ENCODE measurements around the gene PPP6R3. TPM values are rescaled to one million over a fixed set of nuclear protein-coding genes. Genes with fewer than 3 reads are reported as not detected.
"Not testable (repeated sequence)": the region's sequence is repeated elsewhere in the genome, so short reads cannot be mapped to it uniquely, and the experiment has no call there.

The PPP6R3 gene
- total RNA-seq, 5 donors from 2014 or later (not counting 1 experiment from before 2014, with no cell fraction given) = 106 to 147 (median 118) TPM

DNA sequence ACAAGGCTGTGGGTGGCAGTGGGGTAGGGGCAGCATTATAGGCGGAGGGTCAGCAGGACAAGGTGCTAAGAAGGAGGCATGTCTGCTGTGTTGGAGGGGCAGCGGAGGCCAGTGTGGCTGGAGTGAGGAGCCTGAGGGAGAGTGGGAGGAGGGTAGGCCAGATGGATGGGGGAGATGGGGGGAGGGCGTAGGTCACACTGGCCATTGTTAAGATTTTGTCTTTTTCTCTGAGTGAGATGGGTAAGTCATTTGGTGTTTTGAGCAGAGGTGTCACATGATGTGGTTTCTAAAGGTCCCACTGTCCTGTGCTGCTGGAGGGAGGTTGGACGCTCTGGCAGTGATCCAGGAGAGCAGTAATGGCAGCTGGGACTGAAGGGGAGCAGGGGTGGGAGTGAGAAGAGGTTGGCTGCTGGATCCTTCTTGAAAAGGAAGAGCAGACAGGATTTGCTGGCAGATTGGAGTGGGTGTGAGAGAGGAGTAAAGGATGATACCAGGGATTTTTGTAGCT lies 9.8 kb downstream of the PPP6R3 start:
- H3K36me3 Mint-ChIP-seq = peaks cover 26% of the 10 kb centered on the region
- no peaks in the 10 kb centered on the region for H3K9me3 Mint-ChIP-seq
- H3K4me3 Mint-ChIP-seq = peak overlapping the region; percentile 50 to 78 (median 61)
- ATAC-seq (replicated peaks in 1 of 4) = no peak
- ChIA-PET POLR2A (interaction anchor here (0.6 to 0.9 kb wide), 4 partner anchors 8 to 23 kb away, joined by 3 to 7 read pairs (median 4); partner anchors contain the start of gene PPP6R3 (in 1 of the 2)), CTCF (interaction anchor here in 1 of 2 donors (0.6 kb wide), 1 partner anchor 36 kb away, joined by 5 read pairs; no protein-coding TSS in a partner anchor)
- peaks cover 0 to 6% of the 10 kb centered on the region in 2 donors for H3K36me3 ChIP-seq (ENCODE audit: control insufficient read depth in 2 of 2, extremely low read depth in 1 of 2, insufficient read depth in 1 of 2, low read length in 1 of 2)
- no peaks in the 10 kb centered on the region for H3K9me3 ChIP-seq
- H3K4me1 ChIP-seq (ENCODE audit: control insufficient read depth in 1 of 2, extremely low read depth in 1 of 2, insufficient read depth in 2 of 2, low read length in 2 of 2) = peaks cover 48 to 61% of the 10 kb centered on the region in 2 experiments
- no peak for DNase-seq
- H3K27me3 ChIP-seq (replicated peaks in 1 of 2; ENCODE audit: control insufficient read depth in 2 of 2, extremely low read depth in 1 of 2, insufficient read depth in 2 of 2, low read length in 1 of 2) = no peaks in the 10 kb centered on the region
- H3K27me3 Mint-ChIP-seq = no peaks in the 10 kb centered on the region
- peak overlapping the region; percentile 68 to 74 for H3K27ac Mint-ChIP-seq
- H3K4me1 Mint-ChIP-seq = peaks cover 87 to 90% (median 89%) of the 10 kb centered on the region in 3 donors
- 98% methylated on average over 4 of the region's 4 CpGs for WGBS (ENCODE audit: insufficient coverage)
- no peak overlapping the region for H3K4me3 ChIP-seq (ENCODE audit: control insufficient read depth in 1 of 2, extremely low read depth in 1 of 2, low read length in 1 of 2)
- H3K27ac ChIP-seq (ENCODE audit: low read length) = no peak overlapping the region

DNA sequence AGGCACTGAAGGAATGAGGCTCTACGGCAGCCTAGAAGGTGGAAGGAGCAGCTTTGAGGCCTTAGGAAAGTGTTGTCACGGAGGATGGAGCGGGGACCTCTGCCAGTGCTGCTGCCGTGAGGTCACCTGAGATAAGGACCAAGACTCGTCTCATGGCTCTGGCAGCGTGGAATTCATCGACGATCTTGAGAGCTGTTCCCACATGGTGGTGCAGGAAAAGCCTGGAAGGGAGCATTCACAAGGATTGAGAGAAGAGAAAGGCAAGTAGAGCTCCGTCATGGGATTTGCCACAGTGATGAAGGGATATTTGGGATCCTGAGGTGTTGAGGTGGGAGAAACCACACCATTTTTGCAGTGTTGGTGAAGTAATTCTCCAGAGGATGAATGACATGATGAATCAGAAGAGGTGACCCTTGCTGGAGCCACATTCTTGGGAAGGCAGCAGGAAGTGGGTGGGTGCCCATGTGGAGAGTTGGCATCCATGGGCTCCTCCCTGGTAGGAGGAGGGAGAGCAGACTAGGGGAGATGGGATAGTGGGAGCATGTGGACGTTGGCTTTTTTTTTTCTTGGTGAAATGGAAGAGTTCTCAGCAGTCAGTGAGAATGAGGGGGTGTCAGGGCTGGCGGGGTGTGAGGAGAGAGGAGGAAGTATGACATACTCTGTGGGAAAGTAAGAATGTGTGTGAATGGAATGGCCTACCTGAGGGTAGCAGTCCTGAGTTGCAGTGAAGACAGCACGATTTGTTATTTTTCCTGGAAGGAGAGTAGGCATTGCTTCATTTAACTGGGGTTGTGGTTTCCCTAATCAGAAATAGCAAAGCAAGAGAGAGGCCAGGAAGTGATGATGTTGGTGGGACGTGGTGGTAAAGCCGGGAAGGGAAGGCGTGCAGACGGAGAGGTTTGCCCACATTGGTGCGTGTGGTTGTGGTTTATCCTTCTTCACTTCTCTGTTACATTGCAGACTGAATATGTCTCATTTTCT lies 11.1 kb downstream of the PPP6R3 start:
- ATAC-seq (replicated peaks in 1 of 4) = peak; percentile 63 to 85 (median 69)
- no peaks in the 10 kb centered on the region for H3K27me3 ChIP-seq (replicated peaks in 1 of 2; ENCODE audit: control insufficient read depth in 2 of 2, extremely low read depth in 1 of 2, insufficient read depth in 2 of 2, low read length in 1 of 2)
- peaks cover 0 to 6% of the 10 kb centered on the region in 2 donors for H3K36me3 ChIP-seq (ENCODE audit: control insufficient read depth in 2 of 2, extremely low read depth in 1 of 2, insufficient read depth in 1 of 2, low read length in 1 of 2)
- H3K4me1 Mint-ChIP-seq = peaks cover 77 to 82% (median 79%) of the 10 kb centered on the region in 3 donors
- DNase-seq = peak in 31 of 35 experiments; percentile 19 to 67 (median 45)
- peak overlapping the region; percentile 41 for H3K27ac ChIP-seq (ENCODE audit: low read length)
- CTCF ChIA-PET = no interaction called here
- peak overlapping the region; percentile 60 to 78 (median 61) for H3K4me3 Mint-ChIP-seq
- peak overlapping the region; percentile 65 to 74 for H3K27ac Mint-ChIP-seq
- H3K9me3 ChIP-seq = no peaks in the 10 kb centered on the region
- peaks cover 26% of the 10 kb centered on the region for H3K36me3 Mint-ChIP-seq
- H3K9me3 Mint-ChIP-seq = no peaks in the 10 kb centered on the region
- peak overlapping the region; percentile 8 to 39 for H3K4me3 ChIP-seq (ENCODE audit: control insufficient read depth in 1 of 2, extremely low read depth in 1 of 2, low read length in 1 of 2)
- peaks cover 47 to 61% of the 10 kb centered on the region in 2 experiments for H3K4me1 ChIP-seq (ENCODE audit: control insufficient read depth in 1 of 2, extremely low read depth in 1 of 2, insufficient read depth in 2 of 2, low read length in 2 of 2)
- POLR2A ChIA-PET = interaction anchor here in 1 of 2 donors (0.7 kb wide), 1 partner anchor 12 kb away, joined by 3 read pairs; no protein-coding TSS in a partner anchor
- H3K27me3 Mint-ChIP-seq = no peaks in the 10 kb centered on the region
- WGBS (ENCODE audit: insufficient coverage) = 64% methylated on average over 11 of the region's 17 CpGs

DNA sequence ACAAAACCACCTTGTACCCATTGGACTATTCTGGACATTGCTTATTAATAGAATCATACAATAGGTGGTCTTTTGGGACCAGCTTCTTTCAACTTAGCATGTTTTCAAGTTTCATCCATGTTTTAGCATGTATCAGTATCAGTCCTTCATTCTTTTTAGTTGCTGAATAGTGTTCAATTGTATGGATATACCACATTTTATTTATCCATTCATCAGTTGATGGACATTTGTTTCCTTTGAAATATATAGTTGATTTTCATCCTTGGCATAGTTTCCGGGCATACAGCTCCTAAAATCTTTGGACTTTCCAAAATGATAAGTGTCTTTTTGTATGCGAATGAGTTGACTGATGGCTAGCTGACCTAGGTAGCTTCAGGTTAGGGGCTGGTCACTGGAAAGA lies 12.2 kb downstream of the PPP6R3 start:
- CTCF ChIA-PET = interaction anchor here in 1 of 2 donors (0.5 kb wide), 1 partner anchor 267 kb away, joined by 5 read pairs; no protein-coding TSS in a partner anchor
- Mint-ChIP-seq H3K9me3 (no peaks in the 10 kb centered on the region), H3K36me3 (peaks cover 26% of the 10 kb centered on the region), H3K27me3 (no peaks in the 10 kb centered on the region), H3K4me3 (peak overlapping the region in 2 of 3 donors; percentile 61 to 78), H3K27ac (peak overlapping the region in 1 of 2 donors; percentile 50), H3K4me1 (peaks cover 76 to 81% (median 79%) of the 10 kb centered on the region in 3 donors)
- no peaks in the 10 kb centered on the region for H3K9me3 ChIP-seq
- 100% methylated on average over 2 of the region's 2 CpGs for WGBS (ENCODE audit: insufficient coverage)
- peaks cover 42 to 54% of the 10 kb centered on the region in 2 experiments for H3K4me1 ChIP-seq (ENCODE audit: control insufficient read depth in 1 of 2, extremely low read depth in 1 of 2, insufficient read depth in 2 of 2, low read length in 2 of 2)
- DNase-seq (no peak), ATAC-seq (replicated peaks in 1 of 4) (no peak)
- H3K27me3 ChIP-seq (replicated peaks in 1 of 2; ENCODE audit: control insufficient read depth in 2 of 2, extremely low read depth in 1 of 2, insufficient read depth in 2 of 2, low read length in 1 of 2) = no peaks in the 10 kb centered on the region
- peaks cover 0 to 6% of the 10 kb centered on the region in 2 donors for H3K36me3 ChIP-seq (ENCODE audit: control insufficient read depth in 2 of 2, extremely low read depth in 1 of 2, insufficient read depth in 1 of 2, low read length in 1 of 2)
- H3K4me3 ChIP-seq (ENCODE audit: control insufficient read depth in 1 of 2, extremely low read depth in 1 of 2, low read length in 1 of 2) = no peak overlapping the region
- POLR2A ChIA-PET = no interaction called here
- no peak overlapping the region for H3K27ac ChIP-seq (ENCODE audit: low read length)

DNA sequence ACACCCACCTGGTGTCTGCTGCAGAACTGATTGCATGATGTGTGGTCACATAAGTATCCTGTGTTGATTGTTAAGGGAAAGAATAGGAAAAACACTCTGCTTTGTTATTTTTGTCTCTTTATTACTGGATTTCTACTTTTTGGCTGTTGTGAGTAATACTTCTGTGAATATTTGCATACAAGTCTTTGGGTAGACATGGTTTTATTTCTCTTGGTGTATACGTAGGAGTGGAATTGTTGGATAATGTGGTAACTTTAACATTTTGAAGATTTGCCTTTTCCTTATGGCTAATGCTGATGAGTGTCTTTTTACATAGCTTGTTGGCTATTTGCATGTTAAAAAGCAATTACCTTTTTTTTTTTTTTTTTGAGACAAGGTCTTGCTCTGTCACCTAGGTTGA lies 13.1 kb downstream of the PPP6R3 start:
- POLR2A ChIA-PET = interaction anchor here (0.6 to 1.4 kb wide), 3 partner anchors 13 to 429 kb away, joined by 3 to 7 read pairs (median 5); partner anchors contain the start of gene PPP6R3 (in 1 of the 2)
- Histone ChIP-seq H3K27ac (ENCODE audit: low read length) (no peak overlapping the region), H3K4me3 (ENCODE audit: control insufficient read depth in 1 of 2, extremely low read depth in 1 of 2, low read length in 1 of 2) (no peak overlapping the region), H3K36me3 (ENCODE audit: control insufficient read depth in 2 of 2, extremely low read depth in 1 of 2, insufficient read depth in 1 of 2, low read length in 1 of 2) (peaks cover 0 to 6% of the 10 kb centered on the region in 2 donors), H3K4me1 (ENCODE audit: control insufficient read depth in 1 of 2, extremely low read depth in 1 of 2, insufficient read depth in 2 of 2, low read length in 2 of 2) (peaks cover 34 to 52% of the 10 kb centered on the region in 2 experiments), H3K27me3 (replicated peaks in 1 of 2; ENCODE audit: control insufficient read depth in 2 of 2, extremely low read depth in 1 of 2, insufficient read depth in 2 of 2, low read length in 1 of 2) (no peaks in the 10 kb centered on the region), H3K9me3 (no peaks in the 10 kb centered on the region)
- no CpG with 5 or more reads among the region's 1 CpG for WGBS (ENCODE audit: insufficient coverage)
- Mint-ChIP-seq H3K9me3 (no peaks in the 10 kb centered on the region), H3K4me1 (peaks cover 72 to 78% (median 73%) of the 10 kb centered on the region in 3 donors), H3K36me3 (peaks cover 26% of the 10 kb centered on the region), H3K4me3 (peak overlapping the region in 1 of 3 donors; percentile 78), H3K27me3 (no peaks in the 10 kb centered on the region), H3K27ac (no peak overlapping the region)
- no peak for ATAC-seq (replicated peaks in 1 of 4)
- CTCF ChIA-PET = interaction anchor here in 1 of 2 donors (1.3 kb wide), 1 partner anchor 10 kb away, joined by 3 read pairs; no protein-coding TSS in a partner anchor
- DNase-seq = no peak

DNA sequence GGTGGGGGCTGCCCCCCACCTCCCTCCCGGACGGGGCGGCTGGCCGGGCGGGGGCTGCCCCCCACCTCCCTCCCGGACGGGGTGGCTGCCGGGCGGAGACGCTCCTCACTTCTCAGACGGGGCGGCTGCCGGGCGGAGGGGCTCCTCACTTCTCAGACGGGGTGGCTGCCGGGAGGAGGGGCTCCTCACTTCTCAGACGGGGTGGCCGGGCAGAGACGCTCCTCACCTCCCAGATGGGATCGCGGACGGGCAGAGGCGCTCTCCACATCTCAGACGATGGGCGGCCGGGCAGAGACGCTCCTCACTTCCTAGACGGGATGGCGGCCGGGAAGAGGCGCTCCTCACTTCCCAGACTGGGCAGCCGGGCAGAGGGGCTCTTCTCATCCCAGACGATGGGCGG lies 15.1 kb downstream of the PPP6R3 start:
- H3K4me1 ChIP-seq (ENCODE audit: control insufficient read depth in 1 of 2, extremely low read depth in 1 of 2, insufficient read depth in 2 of 2, low read length in 2 of 2) = peaks cover 24 to 42% of the 10 kb centered on the region in 2 experiments
- POLR2A ChIA-PET; H3K4me3 ChIP-seq (ENCODE audit: control insufficient read depth in 1 of 2, extremely low read depth in 1 of 2, low read length in 1 of 2); CTCF ChIA-PET; H3K9me3 Mint-ChIP-seq; H3K27ac Mint-ChIP-seq; H3K9me3 ChIP-seq; H3K4me3 Mint-ChIP-seq; DNase-seq; H3K27ac ChIP-seq (ENCODE audit: low read length); H3K27me3 Mint-ChIP-seq; H3K27me3 ChIP-seq (replicated peaks in 1 of 2; ENCODE audit: control insufficient read depth in 2 of 2, extremely low read depth in 1 of 2, insufficient read depth in 2 of 2, low read length in 1 of 2); ATAC-seq (replicated peaks in 1 of 4): not testable (repeated sequence)
- H3K36me3 ChIP-seq (ENCODE audit: control insufficient read depth in 2 of 2, extremely low read depth in 1 of 2, insufficient read depth in 1 of 2, low read length in 1 of 2) = peaks cover 0 to 11% of the 10 kb centered on the region in 2 donors
- Mint-ChIP-seq H3K4me1 (peaks cover 72 to 78% (median 73%) of the 10 kb centered on the region in 3 donors), H3K36me3 (peaks cover 29% of the 10 kb centered on the region)
- 96% methylated on average over 11 of the region's 34 CpGs for WGBS (ENCODE audit: insufficient coverage)

DNA sequence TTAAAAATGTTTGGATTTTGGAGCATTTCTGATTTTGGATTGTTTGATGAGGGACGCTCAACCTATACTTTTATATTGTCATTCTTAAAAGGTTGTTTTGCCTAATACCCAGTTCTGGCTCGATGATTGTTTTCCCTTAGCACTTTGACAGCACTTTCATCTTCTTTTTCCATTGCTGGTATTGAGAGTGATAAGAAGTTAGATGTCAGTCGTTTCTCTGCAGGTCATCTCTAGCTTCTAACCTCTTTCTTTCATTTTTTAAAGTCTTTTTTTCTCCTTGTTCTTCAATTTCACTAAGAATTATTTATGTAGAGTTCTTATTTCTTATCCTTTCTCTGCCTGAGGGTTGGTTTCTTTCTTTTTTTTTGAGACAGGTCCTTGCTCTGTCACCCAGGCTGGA lies 18.8 kb downstream of the PPP6R3 start:
- Mint-ChIP-seq H3K36me3 (peaks cover 22% of the 10 kb centered on the region), H3K27ac (no peak overlapping the region), H3K9me3 (no peaks in the 10 kb centered on the region), H3K4me1 (peaks cover 68 to 77% (median 70%) of the 10 kb centered on the region in 3 donors), H3K27me3 (no peaks in the 10 kb centered on the region), H3K4me3 (peak overlapping the region in 1 of 3 donors; percentile 59)
- no CpG with 5 or more reads among the region's 3 CpGs for WGBS (ENCODE audit: insufficient coverage)
- Histone ChIP-seq H3K27ac (ENCODE audit: low read length) (no peak overlapping the region), H3K27me3 (replicated peaks in 1 of 2; ENCODE audit: control insufficient read depth in 2 of 2, extremely low read depth in 1 of 2, insufficient read depth in 2 of 2, low read length in 1 of 2) (no peaks in the 10 kb centered on the region), H3K9me3 (no peaks in the 10 kb centered on the region), H3K4me3 (ENCODE audit: control insufficient read depth in 1 of 2, extremely low read depth in 1 of 2, low read length in 1 of 2) (no peak overlapping the region), H3K36me3 (ENCODE audit: control insufficient read depth in 2 of 2, extremely low read depth in 1 of 2, insufficient read depth in 1 of 2, low read length in 1 of 2) (peaks cover 0 to 4% of the 10 kb centered on the region in 2 donors), H3K4me1 (ENCODE audit: control insufficient read depth in 1 of 2, extremely low read depth in 1 of 2, insufficient read depth in 2 of 2, low read length in 2 of 2) (peaks cover 16 to 25% of the 10 kb centered on the region in 2 experiments)
- no peak for DNase-seq
- CTCF ChIA-PET = no interaction called here
- no peak for ATAC-seq (replicated peaks in 1 of 4)
- POLR2A ChIA-PET = no interaction called here
